ENCODE data around the gene TST. TPM values are rescaled to one million over a fixed set of nuclear protein-coding genes. Genes with fewer than 3 reads are reported as not detected.

The TST gene
- total RNA-seq, 1 donor from 2014 or later = 39.0 TPM

DNA sequence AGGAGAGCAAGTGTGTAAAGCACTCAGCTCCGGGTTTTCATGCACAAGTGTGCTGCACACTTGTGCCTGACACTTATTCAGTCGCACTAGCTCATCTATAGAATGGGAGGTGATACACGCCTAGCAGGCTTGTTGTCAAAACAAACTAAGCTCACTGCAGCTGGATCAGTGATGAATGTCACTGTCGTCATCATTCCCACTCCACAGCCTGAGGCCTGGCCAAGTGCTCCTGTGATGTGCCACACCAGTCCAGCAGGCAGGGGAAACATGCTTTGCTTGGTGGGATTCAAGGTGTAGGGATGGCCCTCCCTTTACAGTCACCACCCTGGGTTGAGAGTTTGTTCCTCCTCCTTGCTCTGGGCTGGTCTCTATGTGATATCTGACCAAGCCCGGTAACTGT is 7.1 kb upstream of the TST start:
- Mint-ChIP-seq H3K4me1 (ENCODE audit: unreplicated experiment) (peaks cover 5% of the 10 kb centered on the region), H3K4me3 (ENCODE audit: unreplicated experiment) (no peak overlapping the region), H3K27ac (ENCODE audit: unreplicated experiment) (no peak overlapping the region), H3K36me3 (ENCODE audit: low read depth, unreplicated experiment) (peaks cover 14% of the 10 kb centered on the region), H3K9me3 (ENCODE audit: unreplicated experiment) (no peaks in the 10 kb centered on the region), H3K27me3 (ENCODE audit: unreplicated experiment) (no peaks in the 10 kb centered on the region)
- TF ChIP-seq, protein P1, sequence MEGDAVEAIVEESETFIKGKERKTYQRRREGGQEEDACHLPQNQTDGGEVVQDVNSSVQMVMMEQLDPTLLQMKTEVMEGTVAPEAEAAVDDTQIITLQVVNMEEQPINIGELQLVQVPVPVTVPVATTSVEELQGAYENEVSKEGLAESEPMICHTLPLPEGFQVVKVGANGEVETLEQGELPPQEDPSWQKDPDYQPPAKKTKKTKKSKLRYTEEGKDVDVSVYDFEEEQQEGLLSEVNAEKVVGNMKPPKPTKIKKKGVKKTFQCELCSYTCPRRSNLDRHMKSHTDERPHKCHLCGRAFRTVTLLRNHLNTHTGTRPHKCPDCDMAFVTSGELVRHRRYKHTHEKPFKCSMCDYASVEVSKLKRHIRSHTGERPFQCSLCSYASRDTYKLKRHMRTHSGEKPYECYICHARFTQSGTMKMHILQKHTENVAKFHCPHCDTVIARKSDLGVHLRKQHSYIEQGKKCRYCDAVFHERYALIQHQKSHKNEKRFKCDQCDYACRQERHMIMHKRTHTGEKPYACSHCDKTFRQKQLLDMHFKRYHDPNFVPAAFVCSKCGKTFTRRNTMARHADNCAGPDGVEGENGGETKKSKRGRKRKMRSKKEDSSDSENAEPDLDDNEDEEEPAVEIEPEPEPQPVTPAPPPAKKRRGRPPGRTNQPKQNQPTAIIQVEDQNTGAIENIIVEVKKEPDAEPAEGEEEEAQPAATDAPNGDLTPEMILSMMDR (IDR thresholded peaks at IDR 0.05; ENCODE audit: unreplicated experiment) = no peak
- no peak for DNase-seq (ENCODE audit: low spot score)

DNA sequence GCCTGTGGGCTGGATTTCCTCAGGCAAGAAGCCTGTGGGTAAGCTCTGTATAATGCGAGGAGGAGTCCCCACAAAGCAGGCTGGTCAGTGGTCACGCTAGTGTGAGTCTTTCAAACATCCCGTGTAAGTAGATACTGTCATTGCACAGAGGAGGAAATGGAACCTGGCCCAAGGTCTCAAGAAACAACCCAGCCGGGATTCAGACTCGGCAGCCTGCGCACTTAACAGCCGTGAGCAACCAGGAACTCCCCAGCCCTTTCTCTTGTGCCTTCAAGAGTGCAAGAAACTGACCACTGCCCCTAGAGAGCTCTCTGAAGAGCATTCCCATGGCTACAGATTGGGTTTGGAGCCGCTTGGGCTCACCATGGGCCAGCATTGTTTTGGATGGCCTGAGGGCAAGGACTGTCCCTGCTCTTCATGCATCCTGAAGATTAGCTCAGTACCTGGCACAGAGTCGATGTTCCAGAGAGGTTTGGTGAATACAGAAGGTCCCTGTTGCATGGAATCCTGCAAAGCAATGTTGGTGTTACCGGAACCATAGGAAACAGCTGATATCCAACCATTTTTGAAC is 6.3 kb upstream of the TST start:
- DNase-seq (ENCODE audit: low spot score) = no peak
- Mint-ChIP-seq H3K36me3 (ENCODE audit: low read depth, unreplicated experiment) (peaks cover 14% of the 10 kb centered on the region), H3K27ac (ENCODE audit: unreplicated experiment) (no peak overlapping the region), H3K4me3 (ENCODE audit: unreplicated experiment) (no peak overlapping the region), H3K27me3 (ENCODE audit: unreplicated experiment) (no peaks in the 10 kb centered on the region), H3K9me3 (ENCODE audit: unreplicated experiment) (no peaks in the 10 kb centered on the region), H3K4me1 (ENCODE audit: unreplicated experiment) (peaks cover 8% of the 10 kb centered on the region)
- TF ChIP-seq, protein P1 (IDR thresholded peaks at IDR 0.05; ENCODE audit: unreplicated experiment) = no peak

DNA sequence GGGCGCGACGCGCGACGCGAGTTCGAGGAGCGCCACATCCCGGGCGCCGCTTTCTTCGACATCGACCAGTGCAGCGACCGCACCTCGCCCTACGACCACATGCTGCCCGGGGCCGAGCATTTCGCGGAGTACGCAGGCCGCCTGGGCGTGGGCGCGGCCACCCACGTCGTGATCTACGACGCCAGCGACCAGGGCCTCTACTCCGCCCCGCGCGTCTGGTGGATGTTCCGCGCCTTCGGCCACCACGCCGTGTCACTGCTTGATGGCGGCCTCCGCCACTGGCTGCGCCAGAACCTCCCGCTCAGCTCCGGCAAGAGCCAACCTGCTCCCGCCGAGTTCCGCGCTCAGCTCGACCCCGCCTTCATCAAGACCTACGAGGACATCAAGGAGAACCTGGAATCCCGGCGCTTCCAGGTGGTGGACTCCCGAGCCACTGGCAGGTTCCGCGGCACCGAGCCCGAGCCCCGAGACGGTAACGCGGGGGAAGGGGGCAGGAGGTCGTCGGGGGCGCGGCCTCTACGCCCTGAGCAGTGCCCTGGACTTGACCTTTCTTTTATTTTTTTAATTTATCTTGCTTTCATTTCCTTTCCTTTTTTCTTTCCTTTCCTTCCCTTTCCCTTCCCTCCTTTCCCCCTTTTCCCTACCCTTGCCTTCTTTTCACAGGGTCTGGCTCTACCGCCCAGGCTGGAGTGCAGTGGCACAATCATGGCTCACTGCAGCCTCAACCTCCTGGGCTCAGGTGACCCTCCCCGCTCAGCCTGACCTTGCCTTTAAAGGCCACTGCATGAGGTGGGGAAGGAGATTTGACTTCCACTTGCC is 5.3 kb upstream of the TST start:
- Mint-ChIP-seq H3K27me3 (ENCODE audit: unreplicated experiment) (no peaks in the 10 kb centered on the region), H3K36me3 (ENCODE audit: low read depth, unreplicated experiment) (peaks cover 14% of the 10 kb centered on the region), H3K4me1 (ENCODE audit: unreplicated experiment) (peaks cover 12% of the 10 kb centered on the region), H3K27ac (ENCODE audit: unreplicated experiment) (no peak overlapping the region), H3K4me3 (ENCODE audit: unreplicated experiment) (peak overlapping the region; percentile 73), H3K9me3 (ENCODE audit: unreplicated experiment) (no peaks in the 10 kb centered on the region)
- no peak for DNase-seq (ENCODE audit: low spot score)
- TF ChIP-seq, protein P1 (IDR thresholded peaks at IDR 0.05; ENCODE audit: unreplicated experiment) = no peak

DNA sequence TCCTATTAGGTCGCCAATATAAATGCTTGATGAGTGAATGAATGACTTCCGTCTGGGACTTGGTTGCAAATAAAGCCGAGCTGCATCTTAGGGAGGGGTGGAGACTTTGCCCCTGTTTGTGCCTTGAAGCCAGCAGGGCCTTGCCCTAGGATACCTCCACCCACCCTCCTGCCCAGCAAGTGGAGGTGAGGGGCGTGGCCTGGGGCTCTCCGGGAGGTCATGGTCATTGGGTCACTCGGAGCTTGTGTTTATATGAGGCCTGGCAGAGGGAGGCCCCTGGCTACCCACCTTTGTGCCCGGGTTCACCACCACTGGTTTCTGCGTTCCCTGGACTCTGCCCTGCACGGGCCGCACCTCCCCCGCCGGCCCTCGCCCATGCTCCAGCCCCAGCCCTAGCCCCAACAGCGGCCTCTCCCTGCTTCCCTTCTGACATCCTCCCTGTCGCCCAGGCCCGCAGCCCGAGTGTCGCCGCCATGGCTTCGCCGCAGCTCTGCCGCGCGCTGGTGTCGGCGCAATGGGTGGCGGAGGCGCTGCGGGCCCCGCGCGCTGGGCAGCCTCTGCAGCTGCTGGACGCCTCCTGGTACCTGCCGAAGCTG is 4.6 kb upstream of the TST start:
- H3K9me3 Mint-ChIP-seq (ENCODE audit: unreplicated experiment) = no peaks in the 10 kb centered on the region
- no peaks in the 10 kb centered on the region for H3K27me3 Mint-ChIP-seq (ENCODE audit: unreplicated experiment)
- peaks cover 12% of the 10 kb centered on the region for H3K4me1 Mint-ChIP-seq (ENCODE audit: unreplicated experiment)
- no peak for DNase-seq (ENCODE audit: low spot score)
- peaks cover 14% of the 10 kb centered on the region for H3K36me3 Mint-ChIP-seq (ENCODE audit: low read depth, unreplicated experiment)
- TF ChIP-seq, protein P1 (IDR thresholded peaks at IDR 0.05; ENCODE audit: unreplicated experiment) = no peak
- peak overlapping the region; percentile 13 for H3K4me3 Mint-ChIP-seq (ENCODE audit: unreplicated experiment)
- no peak overlapping the region for H3K27ac Mint-ChIP-seq (ENCODE audit: unreplicated experiment)
